ENCODE results near the gene ZNF225.

The ZNF225 gene

DNA sequence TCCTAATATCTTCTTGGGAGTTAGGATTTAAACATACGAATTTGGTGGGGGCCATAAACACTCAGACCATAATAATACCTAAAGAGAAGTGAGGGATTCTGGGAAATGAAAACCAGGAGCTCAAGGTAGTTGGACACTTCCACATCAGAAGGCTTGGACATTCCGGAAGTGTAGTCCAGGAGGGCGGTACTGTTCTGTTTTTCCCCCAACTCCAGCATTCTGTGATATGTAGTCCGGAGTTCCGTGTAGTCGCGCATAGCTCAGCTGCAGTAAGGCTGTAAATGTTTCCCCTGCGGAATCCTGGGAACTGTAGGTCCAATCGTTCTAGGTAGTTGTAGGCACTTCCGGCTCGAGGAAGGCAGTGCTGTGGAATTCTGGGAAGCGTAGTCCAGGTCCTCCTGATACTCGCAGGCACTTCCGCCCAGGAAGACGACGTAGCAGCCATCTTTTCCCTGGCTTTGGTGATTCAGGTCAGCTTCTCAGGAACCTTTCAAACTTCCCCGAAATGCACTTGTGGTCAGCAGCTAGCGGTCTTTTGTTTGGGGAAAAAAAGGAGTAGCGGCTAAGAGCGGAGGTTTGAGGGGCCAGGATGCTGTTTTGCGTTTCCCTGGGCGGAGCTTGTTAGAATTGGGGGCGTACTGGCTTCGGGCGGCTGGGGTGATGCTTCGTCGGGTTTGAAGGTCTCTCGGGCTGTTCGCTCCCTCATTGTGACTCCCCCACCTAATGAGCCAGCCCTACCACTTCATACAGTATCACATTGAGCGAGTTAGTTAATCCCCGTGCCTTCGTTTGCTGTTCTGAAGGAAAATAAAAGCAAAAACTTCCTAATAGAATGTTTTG, 51.7 kb downstream of the ZNF225 start, which contains the start of gene ZNF226 (continued):
- TF ChIP-seq, protein P1, sequence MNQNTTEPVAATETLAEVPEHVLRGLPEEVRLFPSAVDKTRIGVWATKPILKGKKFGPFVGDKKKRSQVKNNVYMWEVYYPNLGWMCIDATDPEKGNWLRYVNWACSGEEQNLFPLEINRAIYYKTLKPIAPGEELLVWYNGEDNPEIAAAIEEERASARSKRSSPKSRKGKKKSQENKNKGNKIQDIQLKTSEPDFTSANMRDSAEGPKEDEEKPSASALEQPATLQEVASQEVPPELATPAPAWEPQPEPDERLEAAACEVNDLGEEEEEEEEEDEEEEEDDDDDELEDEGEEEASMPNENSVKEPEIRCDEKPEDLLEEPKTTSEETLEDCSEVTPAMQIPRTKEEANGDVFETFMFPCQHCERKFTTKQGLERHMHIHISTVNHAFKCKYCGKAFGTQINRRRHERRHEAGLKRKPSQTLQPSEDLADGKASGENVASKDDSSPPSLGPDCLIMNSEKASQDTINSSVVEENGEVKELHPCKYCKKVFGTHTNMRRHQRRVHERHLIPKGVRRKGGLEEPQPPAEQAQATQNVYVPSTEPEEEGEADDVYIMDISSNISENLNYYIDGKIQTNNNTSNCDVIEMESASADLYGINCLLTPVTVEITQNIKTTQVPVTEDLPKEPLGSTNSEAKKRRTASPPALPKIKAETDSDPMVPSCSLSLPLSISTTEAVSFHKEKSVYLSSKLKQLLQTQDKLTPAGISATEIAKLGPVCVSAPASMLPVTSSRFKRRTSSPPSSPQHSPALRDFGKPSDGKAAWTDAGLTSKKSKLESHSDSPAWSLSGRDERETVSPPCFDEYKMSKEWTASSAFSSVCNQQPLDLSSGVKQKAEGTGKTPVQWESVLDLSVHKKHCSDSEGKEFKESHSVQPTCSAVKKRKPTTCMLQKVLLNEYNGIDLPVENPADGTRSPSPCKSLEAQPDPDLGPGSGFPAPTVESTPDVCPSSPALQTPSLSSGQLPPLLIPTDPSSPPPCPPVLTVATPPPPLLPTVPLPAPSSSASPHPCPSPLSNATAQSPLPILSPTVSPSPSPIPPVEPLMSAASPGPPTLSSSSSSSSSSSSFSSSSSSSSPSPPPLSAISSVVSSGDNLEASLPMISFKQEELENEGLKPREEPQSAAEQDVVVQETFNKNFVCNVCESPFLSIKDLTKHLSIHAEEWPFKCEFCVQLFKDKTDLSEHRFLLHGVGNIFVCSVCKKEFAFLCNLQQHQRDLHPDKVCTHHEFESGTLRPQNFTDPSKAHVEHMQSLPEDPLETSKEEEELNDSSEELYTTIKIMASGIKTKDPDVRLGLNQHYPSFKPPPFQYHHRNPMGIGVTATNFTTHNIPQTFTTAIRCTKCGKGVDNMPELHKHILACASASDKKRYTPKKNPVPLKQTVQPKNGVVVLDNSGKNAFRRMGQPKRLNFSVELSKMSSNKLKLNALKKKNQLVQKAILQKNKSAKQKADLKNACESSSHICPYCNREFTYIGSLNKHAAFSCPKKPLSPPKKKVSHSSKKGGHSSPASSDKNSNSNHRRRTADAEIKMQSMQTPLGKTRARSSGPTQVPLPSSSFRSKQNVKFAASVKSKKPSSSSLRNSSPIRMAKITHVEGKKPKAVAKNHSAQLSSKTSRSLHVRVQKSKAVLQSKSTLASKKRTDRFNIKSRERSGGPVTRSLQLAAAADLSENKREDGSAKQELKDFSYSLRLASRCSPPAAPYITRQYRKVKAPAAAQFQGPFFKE (tag by site-specific recombination; IDR thresholded peaks at IDR 0.05; ENCODE audit: borderline replicate concordance), result no peak
- TF ChIP-seq ZNF792 (tag by site-specific recombination; IDR thresholded peaks at IDR 0.05) (peak; percentile 63; the same call in 1 of the 2 replicates), BCL11B (tag by site-specific recombination; IDR thresholded peaks at IDR 0.05; ENCODE audit: low read depth) (no peak), HOXA7 (CRISPR knock-in tag; IDR thresholded peaks at IDR 0.05; ENCODE audit: borderline replicate concordance) (no peak), ZBTB7A (tag by site-specific recombination; IDR thresholded peaks at IDR 0.05; ENCODE audit: low read depth) (no peak; the same call in 1 of the 2 replicates), ZNF302 (tag by site-specific recombination; IDR thresholded peaks at IDR 0.05; ENCODE audit: low read depth) (no peak), ZNF391 (tag by site-specific recombination; IDR thresholded peaks at IDR 0.05; ENCODE audit: borderline replicate concordance, low read depth) (peak; percentile 66; the same call in 1 of the 2 replicates), ZNF677 (tag by site-specific recombination; IDR thresholded peaks at IDR 0.05) (0 out of 2 replicates have a peak, but pooled peaks have one; percentile 35), ZFP69B (tag by site-specific recombination; IDR thresholded peaks at IDR 0.05) (peak; percentile 50), ZXDB (tag by site-specific recombination; IDR thresholded peaks at IDR 0.05) (peak; percentile 96), HOXC10 (CRISPR knock-in tag; IDR thresholded peaks at IDR 0.05) (no peak), ZNF530 (tag by site-specific recombination; IDR thresholded peaks at IDR 0.05; ENCODE audit: low read depth) (peak; percentile 6; the same call in 1 of the 2 replicates), SETDB1 (IDR thresholded peaks at IDR 0.05; ENCODE audit: insufficient read length, low read length) (peak; percentile 77), ZNF211 (tag by site-specific recombination; IDR thresholded peaks at IDR 0.05; ENCODE audit: low read depth) (no peak)
- TF ChIP-seq, protein P2, sequence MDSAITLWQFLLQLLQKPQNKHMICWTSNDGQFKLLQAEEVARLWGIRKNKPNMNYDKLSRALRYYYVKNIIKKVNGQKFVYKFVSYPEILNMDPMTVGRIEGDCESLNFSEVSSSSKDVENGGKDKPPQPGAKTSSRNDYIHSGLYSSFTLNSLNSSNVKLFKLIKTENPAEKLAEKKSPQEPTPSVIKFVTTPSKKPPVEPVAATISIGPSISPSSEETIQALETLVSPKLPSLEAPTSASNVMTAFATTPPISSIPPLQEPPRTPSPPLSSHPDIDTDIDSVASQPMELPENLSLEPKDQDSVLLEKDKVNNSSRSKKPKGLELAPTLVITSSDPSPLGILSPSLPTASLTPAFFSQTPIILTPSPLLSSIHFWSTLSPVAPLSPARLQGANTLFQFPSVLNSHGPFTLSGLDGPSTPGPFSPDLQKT (IDR thresholded peaks at IDR 0.05; ENCODE audit: borderline replicate concordance, low read depth, low read length), result 0 out of 2 replicates have a peak, but pooled peaks have one; percentile 59
- TF ChIP-seq, protein P3, sequence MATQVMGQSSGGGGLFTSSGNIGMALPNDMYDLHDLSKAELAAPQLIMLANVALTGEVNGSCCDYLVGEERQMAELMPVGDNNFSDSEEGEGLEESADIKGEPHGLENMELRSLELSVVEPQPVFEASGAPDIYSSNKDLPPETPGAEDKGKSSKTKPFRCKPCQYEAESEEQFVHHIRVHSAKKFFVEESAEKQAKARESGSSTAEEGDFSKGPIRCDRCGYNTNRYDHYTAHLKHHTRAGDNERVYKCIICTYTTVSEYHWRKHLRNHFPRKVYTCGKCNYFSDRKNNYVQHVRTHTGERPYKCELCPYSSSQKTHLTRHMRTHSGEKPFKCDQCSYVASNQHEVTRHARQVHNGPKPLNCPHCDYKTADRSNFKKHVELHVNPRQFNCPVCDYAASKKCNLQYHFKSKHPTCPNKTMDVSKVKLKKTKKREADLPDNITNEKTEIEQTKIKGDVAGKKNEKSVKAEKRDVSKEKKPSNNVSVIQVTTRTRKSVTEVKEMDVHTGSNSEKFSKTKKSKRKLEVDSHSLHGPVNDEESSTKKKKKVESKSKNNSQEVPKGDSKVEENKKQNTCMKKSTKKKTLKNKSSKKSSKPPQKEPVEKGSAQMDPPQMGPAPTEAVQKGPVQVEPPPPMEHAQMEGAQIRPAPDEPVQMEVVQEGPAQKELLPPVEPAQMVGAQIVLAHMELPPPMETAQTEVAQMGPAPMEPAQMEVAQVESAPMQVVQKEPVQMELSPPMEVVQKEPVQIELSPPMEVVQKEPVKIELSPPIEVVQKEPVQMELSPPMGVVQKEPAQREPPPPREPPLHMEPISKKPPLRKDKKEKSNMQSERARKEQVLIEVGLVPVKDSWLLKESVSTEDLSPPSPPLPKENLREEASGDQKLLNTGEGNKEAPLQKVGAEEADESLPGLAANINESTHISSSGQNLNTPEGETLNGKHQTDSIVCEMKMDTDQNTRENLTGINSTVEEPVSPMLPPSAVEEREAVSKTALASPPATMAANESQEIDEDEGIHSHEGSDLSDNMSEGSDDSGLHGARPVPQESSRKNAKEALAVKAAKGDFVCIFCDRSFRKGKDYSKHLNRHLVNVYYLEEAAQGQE (tag by site-specific recombination; IDR thresholded peaks at IDR 0.05), result peak; percentile 81
- TF ChIP-seq, protein P4, sequence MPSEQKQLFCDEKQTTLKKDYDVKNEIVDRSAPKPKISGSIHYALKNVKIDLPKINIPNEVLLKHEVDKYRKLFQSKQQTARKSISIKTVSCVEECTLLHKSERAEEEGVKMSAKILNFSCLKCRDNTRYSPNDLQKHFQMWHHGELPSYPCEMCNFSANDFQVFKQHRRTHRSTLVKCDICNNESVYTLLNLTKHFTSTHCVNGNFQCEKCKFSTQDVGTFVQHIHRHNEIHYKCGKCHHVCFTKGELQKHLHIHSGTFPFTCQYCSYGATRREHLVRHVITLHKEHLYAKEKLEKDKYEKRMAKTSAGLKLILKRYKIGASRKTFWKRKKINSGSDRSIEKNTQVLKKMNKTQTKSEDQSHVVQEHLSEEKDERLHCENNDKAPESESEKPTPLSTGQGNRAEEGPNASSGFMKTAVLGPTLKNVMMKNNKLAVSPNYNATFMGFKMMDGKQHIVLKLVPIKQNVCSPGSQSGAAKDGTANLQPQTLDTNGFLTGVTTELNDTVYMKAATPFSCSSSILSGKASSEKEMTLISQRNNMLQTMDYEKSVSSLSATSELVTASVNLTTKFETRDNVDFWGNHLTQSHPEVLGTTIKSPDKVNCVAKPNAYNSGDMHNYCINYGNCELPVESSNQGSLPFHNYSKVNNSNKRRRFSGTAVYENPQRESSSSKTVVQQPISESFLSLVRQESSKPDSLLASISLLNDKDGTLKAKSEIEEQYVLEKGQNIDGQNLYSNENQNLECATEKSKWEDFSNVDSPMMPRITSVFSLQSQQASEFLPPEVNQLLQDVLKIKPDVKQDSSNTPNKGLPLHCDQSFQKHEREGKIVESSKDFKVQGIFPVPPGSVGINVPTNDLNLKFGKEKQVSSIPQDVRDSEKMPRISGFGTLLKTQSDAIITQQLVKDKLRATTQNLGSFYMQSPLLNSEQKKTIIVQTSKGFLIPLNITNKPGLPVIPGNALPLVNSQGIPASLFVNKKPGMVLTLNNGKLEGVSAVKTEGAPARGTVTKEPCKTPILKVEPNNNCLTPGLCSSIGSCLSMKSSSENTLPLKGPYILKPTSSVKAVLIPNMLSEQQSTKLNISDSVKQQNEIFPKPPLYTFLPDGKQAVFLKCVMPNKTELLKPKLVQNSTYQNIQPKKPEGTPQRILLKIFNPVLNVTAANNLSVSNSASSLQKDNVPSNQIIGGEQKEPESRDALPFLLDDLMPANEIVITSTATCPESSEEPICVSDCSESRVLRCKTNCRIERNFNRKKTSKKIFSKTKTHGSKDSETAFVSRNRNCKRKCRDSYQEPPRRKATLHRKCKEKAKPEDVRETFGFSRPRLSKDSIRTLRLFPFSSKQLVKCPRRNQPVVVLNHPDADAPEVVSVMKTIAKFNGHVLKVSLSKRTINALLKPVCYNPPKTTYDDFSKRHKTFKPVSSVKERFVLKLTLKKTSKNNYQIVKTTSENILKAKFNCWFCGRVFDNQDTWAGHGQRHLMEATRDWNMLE (tag by site-specific recombination; conservative IDR thresholded peaks at IDR 0.05; ENCODE audit: low read depth), result peak; percentile 100
- TF ChIP-seq, protein P5, sequence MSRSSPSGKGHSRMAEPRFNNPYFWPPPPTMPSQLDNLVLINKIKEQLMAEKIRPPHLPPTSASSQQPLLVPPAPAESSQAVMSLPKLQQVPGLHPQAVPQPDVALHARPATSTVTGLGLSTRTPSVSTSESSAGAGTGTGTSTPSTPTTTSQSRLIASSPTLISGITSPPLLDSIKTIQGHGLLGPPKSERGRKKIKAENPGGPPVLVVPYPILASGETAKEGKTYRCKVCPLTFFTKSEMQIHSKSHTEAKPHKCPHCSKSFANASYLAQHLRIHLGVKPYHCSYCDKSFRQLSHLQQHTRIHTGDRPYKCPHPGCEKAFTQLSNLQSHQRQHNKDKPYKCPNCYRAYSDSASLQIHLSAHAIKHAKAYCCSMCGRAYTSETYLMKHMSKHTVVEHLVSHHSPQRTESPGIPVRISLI (tag by site-specific recombination; IDR thresholded peaks at IDR 0.05), result no peak
- TF ChIP-seq, protein P6, sequence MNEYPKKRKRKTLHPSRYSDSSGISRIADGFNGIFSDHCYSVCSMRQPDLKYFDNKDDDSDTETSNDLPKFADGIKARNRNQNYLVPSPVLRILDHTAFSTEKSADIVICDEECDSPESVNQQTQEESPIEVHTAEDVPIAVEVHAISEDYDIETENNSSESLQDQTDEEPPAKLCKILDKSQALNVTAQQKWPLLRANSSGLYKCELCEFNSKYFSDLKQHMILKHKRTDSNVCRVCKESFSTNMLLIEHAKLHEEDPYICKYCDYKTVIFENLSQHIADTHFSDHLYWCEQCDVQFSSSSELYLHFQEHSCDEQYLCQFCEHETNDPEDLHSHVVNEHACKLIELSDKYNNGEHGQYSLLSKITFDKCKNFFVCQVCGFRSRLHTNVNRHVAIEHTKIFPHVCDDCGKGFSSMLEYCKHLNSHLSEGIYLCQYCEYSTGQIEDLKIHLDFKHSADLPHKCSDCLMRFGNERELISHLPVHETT (tag by site-specific recombination; IDR thresholded peaks at IDR 0.05), result peak; percentile 94

Data from HEK293 (cell line).